SJSA1 (cell line): ENCODE results near the gene BMS1. TPM values are rescaled to one million over a fixed set of nuclear protein-coding genes. Genes with fewer than 3 reads are reported as not detected.
"Not testable (repeated sequence)": the region's sequence is repeated elsewhere in the genome, so short reads cannot be mapped to it uniquely, and the experiment has no call there.

Experiments
- DNase-seq, 2 experiments: peaks; one replicate each; pipeline ENCODE4 v3.0.0-alpha.2; 2015 to 2020; ENCODE audit warnings: low spot score in 2 of 2, low read depth in 1 of 2
- H3K27ac ChIP-seq: fragments of 250-450 bp; sonication (Bioruptor Pico); 2 replicates; pipeline ENCODE4 v1.5.1; 2020; ENCODE audit warnings: mild to moderate bottlenecking, moderate library complexity
- H3K27me3 ChIP-seq: fragments of 250-450 bp; sonication (Bioruptor Pico); replicated peaks from 2 replicates; pipeline ENCODE4 v1.5.1; 2020; ENCODE audit warnings: mild to moderate bottlenecking, moderate library complexity
- H3K36me3 ChIP-seq: fragments of 250-450 bp; sonication (Bioruptor Pico); 2 replicates; pipeline ENCODE4 v1.5.1; 2020; ENCODE audit warnings: mild to moderate bottlenecking
- H3K4me1 ChIP-seq: fragments of 250-450 bp; sonication (Bioruptor Pico); replicated peaks from 2 replicates; pipeline ENCODE4 v1.6.1; 2021; ENCODE audit warnings: mild to moderate bottlenecking
- H3K4me3 ChIP-seq: fragments of 250-450 bp; sonication (Bioruptor Pico); 2 replicates; pipeline ENCODE4 v1.5.1; 2020; ENCODE audit warnings: mild to moderate bottlenecking
- H3K9me3 ChIP-seq: fragments of 250-450 bp; sonication (Bioruptor Pico); replicated peaks from 2 replicates; pipeline ENCODE4 v1.5.1; 2020; ENCODE audit warnings: mild to moderate bottlenecking
- total RNA-seq: library from RNA; depleted of rRNA; stranded (reverse); fragments of >200 nt; shearing (Covaris generic); gene quantifications from 2 replicates; pipeline ENCODE4 v1.2.3, GENCODE V29; 2014

BMS1 gene
- total RNA-seq, 1 experiment from 2014 or later, result 30.1 TPM

DNA sequence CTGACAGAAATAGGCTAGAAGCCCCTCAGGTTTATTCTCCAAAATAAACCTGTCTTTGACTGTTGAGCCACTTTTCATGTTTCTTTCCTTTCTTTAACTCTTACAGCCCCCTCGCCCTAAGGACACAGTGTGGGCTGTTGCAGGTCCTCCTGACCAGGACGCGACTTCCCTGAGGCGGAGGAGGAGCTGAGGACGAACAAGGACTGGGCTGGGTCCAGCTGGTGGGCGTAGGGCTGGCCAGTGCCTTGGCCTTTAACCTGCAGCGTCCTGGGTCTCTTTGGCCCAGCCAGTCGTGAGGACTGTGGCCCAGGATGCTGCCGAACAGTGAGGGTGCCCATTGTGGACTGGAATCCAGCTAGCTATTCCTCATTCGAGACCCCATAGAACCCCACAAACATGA, 13.4 kb upstream of the BMS1 start:
- H3K36me3 ChIP-seq, result no peaks in the 10 kb centered on the region
- H3K9me3 ChIP-seq, result no peaks in the 10 kb centered on the region
- no peak overlapping the region for H3K4me3 ChIP-seq
- no peaks in the 10 kb centered on the region for H3K4me1 ChIP-seq
- H3K27ac ChIP-seq, result no peak overlapping the region
- no peaks in the 10 kb centered on the region; the same call in 1 of the 2 replicates for H3K27me3 ChIP-seq
- DNase-seq, result no peak

DNA sequence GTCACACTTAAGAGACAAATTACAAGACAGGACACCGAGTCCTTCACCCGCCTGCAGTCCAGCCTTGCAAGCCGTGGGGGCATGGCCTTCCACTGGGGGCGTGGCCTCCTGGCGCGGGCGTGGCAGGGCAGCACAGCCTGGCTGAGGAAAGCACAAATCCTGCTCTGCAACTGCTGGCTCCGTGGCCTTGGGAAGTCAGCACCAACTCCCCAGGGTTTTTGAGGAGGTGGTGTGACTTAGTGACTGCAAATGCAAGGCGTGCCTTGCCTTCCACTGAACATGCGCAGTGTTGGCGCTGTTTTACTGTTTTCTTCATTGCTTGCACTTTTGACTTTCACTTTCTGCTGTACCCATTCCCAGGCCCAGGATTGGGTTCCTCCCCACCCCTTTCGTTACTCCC, 12.9 kb upstream of the BMS1 start:
- Histone ChIP-seq H3K27me3 (no peaks in the 10 kb centered on the region; the same call in 1 of the 2 replicates), H3K36me3 (no peaks in the 10 kb centered on the region), H3K4me3 (no peak overlapping the region), H3K27ac (no peak overlapping the region), H3K4me1 (no peaks in the 10 kb centered on the region), H3K9me3 (no peaks in the 10 kb centered on the region)
- DNase-seq, result no peak

DNA sequence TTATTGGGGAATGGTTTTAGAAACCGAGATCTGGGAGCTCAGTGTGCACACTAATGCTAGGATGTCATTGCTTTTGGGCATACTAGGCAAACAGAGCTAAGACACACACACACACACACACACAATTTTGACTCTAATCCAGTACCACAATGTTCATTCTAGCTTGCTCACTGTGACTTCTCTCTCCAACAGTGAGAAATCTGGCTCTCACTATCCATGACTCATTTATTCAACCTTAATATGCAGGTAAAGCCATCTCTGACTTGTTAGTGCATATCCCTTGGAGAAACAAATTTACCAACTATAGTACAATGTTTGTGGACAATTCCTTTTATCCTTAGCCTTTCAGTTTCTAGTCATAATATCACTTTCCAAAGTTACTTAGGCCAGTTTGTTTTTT, 5.9 kb upstream of the BMS1 start:
- no peaks in the 10 kb centered on the region for H3K36me3 ChIP-seq
- H3K27me3 ChIP-seq, result no peaks in the 10 kb centered on the region; the same call in 1 of the 2 replicates
- H3K9me3 ChIP-seq, result no peaks in the 10 kb centered on the region
- no peak overlapping the region for H3K27ac ChIP-seq
- H3K4me1 ChIP-seq, result peaks cover under 1% of the 10 kb centered on the region; the same call in 1 of the 2 replicates
- DNase-seq, result no peak
- H3K4me3 ChIP-seq, result no peak overlapping the region

DNA sequence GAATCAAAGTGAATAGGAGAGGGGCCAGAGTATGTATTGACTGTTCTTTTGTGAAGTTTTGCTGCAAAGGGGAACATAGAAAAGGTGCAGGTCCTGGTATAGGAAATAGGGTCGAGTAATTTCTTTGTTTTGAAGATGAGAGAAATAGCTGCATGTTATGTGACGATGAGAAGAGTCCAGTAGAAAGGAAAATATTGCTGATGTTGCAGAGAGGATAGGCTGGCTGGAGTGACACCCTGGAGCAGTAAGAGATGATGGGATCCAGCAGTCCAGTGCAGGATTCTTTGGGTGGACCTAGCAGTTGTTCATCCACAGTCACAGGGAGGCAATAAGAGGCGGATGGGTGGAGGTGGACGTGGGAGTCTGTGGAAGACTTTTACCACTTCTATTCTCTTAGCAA, 2.1 kb upstream of the BMS1 start:
- no peak for DNase-seq
- Histone ChIP-seq H3K4me3 (no peak overlapping the region), H3K27ac (no peak overlapping the region), H3K27me3 (no peaks in the 10 kb centered on the region; the same call in 1 of the 2 replicates), H3K4me1 (peaks cover 8% of the 10 kb centered on the region), H3K9me3 (no peaks in the 10 kb centered on the region), H3K36me3 (peaks cover 1% of the 10 kb centered on the region; the same call in 1 of the 2 replicates)

DNA sequence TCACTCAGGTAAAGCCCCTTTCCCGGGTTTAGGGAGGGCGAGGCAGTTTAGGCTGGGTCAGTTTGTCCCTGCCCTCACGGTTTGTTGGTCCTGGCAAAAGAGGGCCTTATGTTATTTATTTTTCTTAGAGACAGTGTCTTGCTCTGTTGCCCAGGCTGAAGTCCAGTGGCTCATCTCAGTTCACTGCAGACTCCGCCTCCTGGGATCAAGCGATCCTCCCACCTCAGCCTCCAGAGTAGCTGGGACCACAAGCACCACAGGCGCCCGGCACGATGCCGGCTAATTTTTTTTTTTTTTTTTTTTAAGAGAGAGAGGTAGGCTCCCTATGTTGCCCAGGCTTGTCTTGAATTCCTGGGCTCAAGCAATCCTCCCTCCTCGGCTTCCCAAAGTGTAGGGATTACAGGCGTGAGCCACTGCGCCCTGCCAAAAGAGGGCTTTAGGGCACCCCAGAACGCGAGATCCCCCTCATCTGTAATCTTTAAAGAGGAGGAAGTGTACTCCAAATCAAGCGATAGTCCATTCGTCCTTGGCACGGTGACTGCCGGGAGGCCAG, 626 bp upstream of the BMS1 start:
- no peaks in the 10 kb centered on the region; the same call in 1 of the 2 replicates for H3K27me3 ChIP-seq
- no peak for DNase-seq
- H3K4me3 ChIP-seq, result peak overlapping the region; percentile 64
- peaks cover 8% of the 10 kb centered on the region for H3K4me1 ChIP-seq
- no peaks in the 10 kb centered on the region for H3K9me3 ChIP-seq
- H3K36me3 ChIP-seq, result peaks cover 13% of the 10 kb centered on the region
- H3K27ac ChIP-seq, result peak overlapping the region; percentile 82

DNA sequence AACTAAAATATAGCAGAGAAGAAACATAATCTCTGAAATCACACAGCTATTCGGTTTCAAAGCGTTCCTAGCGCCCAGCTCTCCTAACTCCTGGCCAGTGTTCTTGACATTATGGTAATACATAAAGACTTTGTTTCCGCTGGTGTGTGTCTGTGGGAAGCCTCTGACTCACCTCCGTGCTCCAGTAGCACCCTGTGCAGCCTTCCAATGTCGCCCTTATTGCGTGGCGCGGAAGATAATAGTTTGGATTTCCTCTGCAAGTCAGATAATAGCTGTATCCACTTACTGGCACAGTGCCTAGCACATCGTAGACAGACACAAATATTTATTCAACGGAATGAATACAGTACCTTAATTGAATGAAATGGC, 570 bp downstream of the BMS1 start:
- Histone ChIP-seq H3K4me3 (peak overlapping the region; percentile 64), H3K36me3 (peaks cover 23% of the 10 kb centered on the region), H3K27ac (peak overlapping the region; percentile 82; the same call in 1 of the 2 replicates), H3K4me1 (peaks cover 8% of the 10 kb centered on the region), H3K27me3 (no peaks in the 10 kb centered on the region), H3K9me3 (no peaks in the 10 kb centered on the region)
- peak in 1 of 2 experiments; percentile 68 for DNase-seq

DNA sequence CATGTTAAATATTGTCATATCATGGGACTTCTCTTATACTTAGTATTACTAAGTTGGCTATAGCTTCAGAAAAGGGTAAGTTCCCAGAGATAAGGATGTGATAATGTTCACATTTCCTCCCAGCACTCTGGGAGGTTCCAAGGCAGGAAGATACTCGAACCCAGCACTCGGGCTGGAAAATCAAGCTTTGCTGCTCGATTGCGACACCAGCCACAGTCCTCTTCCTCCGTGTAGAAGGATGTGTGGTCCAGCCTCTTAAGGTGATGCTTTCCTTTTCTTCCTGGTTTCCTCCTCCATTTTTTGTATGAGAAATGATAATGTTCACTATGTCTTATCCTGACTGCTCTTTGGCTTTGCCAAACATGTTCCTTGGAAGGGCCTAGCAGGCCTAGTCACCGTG, 3.2 kb downstream of the BMS1 start:
- Histone ChIP-seq H3K36me3 (peaks cover 34% of the 10 kb centered on the region), H3K4me3 (no peak overlapping the region), H3K27ac (no peak overlapping the region), H3K9me3 (no peaks in the 10 kb centered on the region), H3K4me1 (peaks cover 8% of the 10 kb centered on the region), H3K27me3 (no peaks in the 10 kb centered on the region)
- DNase-seq, result no peak

DNA sequence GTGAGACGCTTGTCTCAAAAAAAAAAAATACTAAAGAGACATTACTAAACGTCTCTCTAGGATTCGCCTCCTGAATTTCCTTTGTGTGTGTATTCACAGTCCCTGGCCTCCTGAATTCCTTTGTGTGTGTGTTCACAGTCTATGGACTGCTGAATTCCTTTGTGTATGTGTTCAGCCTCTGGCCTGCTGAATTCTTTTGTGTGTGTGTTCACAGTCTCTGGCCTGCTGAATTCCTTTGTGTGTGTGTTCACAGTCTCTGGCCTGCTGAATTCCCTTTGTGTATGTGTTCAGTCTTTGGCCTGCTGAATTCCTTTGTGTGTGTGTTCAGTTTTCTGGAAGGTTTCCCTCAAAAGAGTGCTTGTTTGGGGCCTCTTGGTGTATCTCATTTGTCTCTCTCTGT, 8.2 kb downstream of the BMS1 start:
- no peak overlapping the region for H3K4me3 ChIP-seq
- H3K27ac ChIP-seq, result no peak overlapping the region
- H3K4me1 ChIP-seq, result no peaks in the 10 kb centered on the region
- H3K36me3 ChIP-seq, result peaks cover 62% of the 10 kb centered on the region
- no peaks in the 10 kb centered on the region for H3K9me3 ChIP-seq
- no peaks in the 10 kb centered on the region for H3K27me3 ChIP-seq
- no peak for DNase-seq

DNA sequence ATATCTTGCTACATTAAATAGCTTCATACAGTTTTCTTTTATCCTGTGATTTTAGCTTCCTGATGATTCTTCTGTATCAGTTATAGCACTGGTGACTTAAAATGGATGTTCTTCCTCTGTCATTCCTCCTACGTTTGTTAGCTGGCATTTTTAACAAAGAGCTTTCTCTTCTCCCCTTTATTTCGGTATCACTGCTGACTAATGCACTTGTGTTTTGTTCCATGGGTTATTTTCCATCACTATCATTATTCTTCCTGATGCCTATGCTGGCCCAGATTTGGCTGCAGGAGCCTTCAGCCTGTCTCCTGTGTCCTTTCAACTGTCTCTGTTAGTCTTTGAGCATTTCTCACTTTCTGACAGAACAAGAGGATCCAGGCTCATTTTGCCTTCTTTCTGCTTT, 13.1 kb downstream of the BMS1 start:
- Histone ChIP-seq H3K27ac (no peak overlapping the region), H3K27me3 (no peaks in the 10 kb centered on the region), H3K4me3 (no peak overlapping the region), H3K9me3 (no peaks in the 10 kb centered on the region), H3K4me1 (no peaks in the 10 kb centered on the region), H3K36me3 (peaks cover 80% of the 10 kb centered on the region)
- no peak for DNase-seq

DNA sequence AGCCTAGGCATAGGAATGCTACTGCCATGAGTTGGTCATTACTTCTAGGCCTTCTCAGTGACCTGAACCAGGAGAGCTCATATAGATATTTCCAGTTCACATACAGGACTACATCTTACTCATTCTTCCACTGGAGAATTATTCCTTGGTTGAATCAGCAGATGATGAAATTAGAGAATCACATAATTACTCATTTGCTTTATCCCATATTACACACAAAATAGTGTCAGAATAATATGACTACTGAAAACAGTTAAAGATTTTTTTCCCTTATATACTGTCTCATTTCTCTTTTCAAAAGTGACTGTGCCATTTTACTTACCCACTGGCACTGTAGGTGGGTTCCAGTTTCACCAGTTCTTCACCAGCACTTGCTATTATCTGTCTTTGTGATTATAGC, 18.5 kb downstream of the BMS1 start:
- no peaks in the 10 kb centered on the region for H3K9me3 ChIP-seq
- H3K36me3 ChIP-seq, result peaks cover 91% of the 10 kb centered on the region
- no peaks in the 10 kb centered on the region for H3K4me1 ChIP-seq
- H3K27me3 ChIP-seq, result no peaks in the 10 kb centered on the region
- H3K27ac ChIP-seq, result no peak overlapping the region
- H3K4me3 ChIP-seq, result no peak overlapping the region
- DNase-seq, result no peak

DNA sequence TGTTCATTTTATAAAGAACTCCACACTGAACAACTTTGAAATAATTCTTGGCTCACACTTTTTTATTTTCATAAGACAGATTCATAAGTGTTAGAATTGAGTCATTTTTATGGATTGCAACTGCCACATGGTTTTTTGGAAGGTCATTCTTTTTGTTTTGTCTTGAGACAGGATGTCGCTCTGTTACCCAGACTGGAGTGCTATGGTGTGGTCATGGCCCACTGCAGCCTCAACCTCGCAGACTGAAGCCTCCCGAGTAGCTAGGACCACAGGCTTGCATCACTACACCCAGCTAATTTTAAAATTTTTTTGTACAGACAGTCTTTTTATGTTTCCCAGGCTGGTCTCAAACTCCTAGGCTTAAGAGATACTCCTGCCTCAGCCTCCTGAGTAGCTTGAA, 20.3 kb downstream of the BMS1 start:
- no peak overlapping the region for H3K27ac ChIP-seq
- no peak overlapping the region for H3K4me3 ChIP-seq
- H3K27me3 ChIP-seq, result no peaks in the 10 kb centered on the region
- no peaks in the 10 kb centered on the region for H3K9me3 ChIP-seq
- no peak for DNase-seq
- H3K36me3 ChIP-seq, result peaks cover 89% of the 10 kb centered on the region
- no peaks in the 10 kb centered on the region for H3K4me1 ChIP-seq

DNA sequence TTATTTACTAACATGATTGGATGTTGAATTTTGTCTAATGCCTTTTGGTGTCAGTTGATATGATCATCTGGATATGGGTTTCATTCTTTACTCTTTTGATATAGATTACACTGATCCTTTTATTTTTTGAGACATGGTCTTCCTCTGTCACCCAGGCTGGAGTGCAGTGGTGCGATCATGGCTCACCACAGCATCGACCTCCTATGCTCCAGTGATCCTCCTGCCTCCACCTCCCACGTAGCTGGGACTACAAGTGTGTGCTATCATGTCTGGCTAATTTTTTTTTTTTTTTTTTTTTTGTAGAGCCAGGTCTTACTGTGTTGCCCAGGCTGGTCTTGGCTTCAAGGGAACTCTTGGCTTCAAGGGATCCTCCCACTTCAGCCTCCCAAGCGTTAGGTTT, 27.1 kb downstream of the BMS1 start:
- Histone ChIP-seq H3K27me3 (no peaks in the 10 kb centered on the region), H3K36me3 (peaks cover 63% of the 10 kb centered on the region), H3K4me3 (no peak overlapping the region), H3K9me3 (no peaks in the 10 kb centered on the region), H3K27ac (no peak overlapping the region), H3K4me1 (no peaks in the 10 kb centered on the region)
- DNase-seq, result no peak

DNA sequence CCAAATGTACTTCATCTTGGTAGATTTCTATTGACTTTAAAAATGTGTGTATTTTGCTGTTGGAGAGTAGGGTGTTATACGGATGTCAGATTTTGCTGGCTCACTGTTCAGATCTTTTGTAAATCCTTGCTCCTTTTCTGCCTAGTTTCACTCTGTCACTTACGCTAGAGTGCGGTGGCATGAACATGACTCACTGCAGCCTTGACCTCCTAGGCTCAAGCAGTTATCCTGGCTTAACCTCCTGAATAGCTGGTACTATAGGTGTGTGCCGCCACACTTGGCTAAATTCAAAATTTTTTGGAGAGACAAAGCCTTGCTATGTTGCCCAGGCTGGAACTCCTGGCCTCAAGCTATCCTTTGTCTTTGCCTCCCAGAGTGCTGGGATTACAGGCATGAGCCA, 29.4 kb downstream of the BMS1 start:
- Histone ChIP-seq H3K4me1 (no peaks in the 10 kb centered on the region), H3K27me3 (no peaks in the 10 kb centered on the region), H3K9me3 (no peaks in the 10 kb centered on the region), H3K36me3 (peaks cover 44% of the 10 kb centered on the region), H3K27ac (no peak overlapping the region), H3K4me3 (no peak overlapping the region)
- no peak for DNase-seq

DNA sequence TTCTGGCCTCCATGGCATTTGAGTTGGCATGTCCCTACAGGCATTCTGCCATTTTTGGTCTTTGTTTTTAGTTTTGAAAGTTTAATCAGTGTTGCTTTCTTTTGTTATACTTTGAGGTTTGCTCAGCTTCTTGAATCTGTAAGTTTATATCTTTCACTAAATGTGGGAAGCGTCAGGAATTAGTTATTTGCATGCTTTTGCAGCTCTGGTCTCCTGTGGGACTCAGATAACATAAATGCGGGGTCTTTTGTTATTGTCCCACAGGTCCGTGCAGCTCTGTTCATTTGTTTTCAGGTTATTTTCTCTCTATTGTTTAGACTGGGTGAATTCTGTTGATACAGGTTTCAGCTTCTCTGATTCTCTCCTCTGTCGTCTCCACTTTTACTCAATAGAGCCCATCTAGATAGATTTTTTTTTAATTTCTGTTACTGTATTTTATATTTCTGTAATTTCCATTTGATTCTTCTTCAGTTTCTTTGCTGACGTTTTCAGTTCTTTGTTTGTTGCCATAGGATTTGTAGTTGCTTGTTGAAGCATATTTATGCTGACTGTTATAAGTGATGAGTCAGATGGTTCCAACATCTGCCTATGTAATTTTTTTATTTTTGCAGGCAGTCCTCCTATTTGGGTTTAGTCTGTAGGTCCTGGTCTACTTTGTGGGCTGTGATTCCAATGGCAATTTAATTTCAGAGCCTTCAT, 31.5 kb downstream of the BMS1 start:
- not testable (repeated sequence) for H3K4me1 ChIP-seq, H3K27me3 ChIP-seq, H3K9me3 ChIP-seq, H3K27ac ChIP-seq, H3K4me3 ChIP-seq, DNase-seq
- H3K36me3 ChIP-seq, result peaks cover 35% of the 10 kb centered on the region

DNA sequence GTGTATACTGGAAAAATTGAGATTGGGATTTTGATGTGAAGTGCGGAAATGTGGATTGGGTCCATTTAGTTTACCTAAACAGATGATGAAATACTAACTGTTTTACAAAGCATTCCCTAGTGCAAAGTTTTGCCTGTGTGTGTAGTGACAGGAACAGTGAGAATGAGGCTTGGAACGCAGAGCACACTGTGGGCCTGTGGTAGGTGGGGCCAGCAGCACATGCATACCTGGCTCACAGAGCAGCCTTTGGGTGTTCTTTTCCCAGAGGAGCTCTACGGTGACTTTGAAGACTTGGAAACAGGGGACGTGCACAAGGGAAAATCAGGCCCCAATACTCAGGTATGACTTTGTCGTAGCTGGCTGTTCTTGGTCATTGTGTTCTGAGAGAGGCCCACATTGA, 33.7 kb downstream of the BMS1 start:
- peaks cover 23% of the 10 kb centered on the region for H3K36me3 ChIP-seq
- not testable (repeated sequence) for H3K4me1 ChIP-seq, H3K4me3 ChIP-seq, H3K9me3 ChIP-seq, H3K27me3 ChIP-seq, DNase-seq, H3K27ac ChIP-seq
